KOPT-K1 (cell line): Measurements from ENCODE around the gene COPS4.
"Not testable (repeated sequence)": the region's sequence is repeated elsewhere in the genome, so short reads cannot be mapped to it uniquely, and the experiment has no call there.

ENCODE experiments used
- H3K27ac ChIP-seq: fragments of 200-600 bp; sonication (generic); 2 replicates; pipeline ENCODE4 v1.5.1; 2016; ENCODE audit warnings: antibody characterized with exemption, mild to moderate bottlenecking, low read depth, low read length; ENCODE audit not compliant: poor library complexity, severe bottlenecking
- H3K36me3 ChIP-seq: fragments of 200-600 bp; sonication (generic); 2 replicates; pipeline ENCODE4 v1.5.1; 2017; ENCODE audit warnings: antibody characterized with exemption, mild to moderate bottlenecking, low read length, moderate library complexity; ENCODE audit not compliant: insufficient read depth
- H3K9me3 ChIP-seq: fragments of 200-600 bp; sonication (generic); 2 replicates; pipeline ENCODE4 v1.5.1; 2017; ENCODE audit warnings: antibody characterized with exemption, low read length, mild to moderate bottlenecking; ENCODE audit not compliant: insufficient read depth, poor library complexity, severe bottlenecking

Gene COPS4

DNA sequence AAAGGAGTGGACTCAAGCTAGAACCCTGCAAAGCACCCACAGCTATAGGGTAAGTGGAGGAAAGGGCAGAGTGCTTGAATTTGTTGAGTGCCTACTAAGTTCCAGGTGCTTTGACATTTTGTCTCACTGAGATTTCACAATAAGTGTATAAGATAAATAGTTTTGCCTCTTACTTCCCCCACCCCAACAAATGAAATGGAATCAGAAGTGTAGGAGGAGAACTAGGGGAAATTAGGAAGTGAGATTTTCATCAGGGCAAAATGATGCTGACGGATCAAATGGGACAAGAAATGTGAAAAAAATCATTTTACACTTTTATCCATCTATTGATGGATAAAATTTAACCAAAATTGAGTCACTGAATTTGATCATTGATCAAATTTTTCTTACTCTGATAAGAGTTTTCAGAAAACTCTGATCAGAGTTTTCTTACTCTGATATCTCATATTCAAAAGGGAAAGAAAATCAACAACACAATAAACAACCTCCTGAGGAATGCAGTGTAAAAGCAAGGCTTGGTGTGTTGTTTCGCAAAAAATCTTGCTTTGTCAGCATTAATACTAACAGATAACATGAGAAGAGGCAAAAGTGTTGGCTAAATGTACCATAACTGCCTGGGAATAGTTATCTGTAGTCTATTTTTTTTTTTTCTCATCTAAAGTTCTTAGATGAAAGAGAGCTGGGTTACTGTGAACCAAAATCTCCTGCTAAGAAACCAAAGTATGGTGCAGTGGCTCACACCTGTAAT lies 54.6 kb downstream of the COPS4 start:
- no peaks in the 10 kb centered on the region for H3K9me3 ChIP-seq
- H3K27ac ChIP-seq = no peak overlapping the region
- H3K36me3 ChIP-seq = peaks cover 29% of the 10 kb centered on the region

DNA sequence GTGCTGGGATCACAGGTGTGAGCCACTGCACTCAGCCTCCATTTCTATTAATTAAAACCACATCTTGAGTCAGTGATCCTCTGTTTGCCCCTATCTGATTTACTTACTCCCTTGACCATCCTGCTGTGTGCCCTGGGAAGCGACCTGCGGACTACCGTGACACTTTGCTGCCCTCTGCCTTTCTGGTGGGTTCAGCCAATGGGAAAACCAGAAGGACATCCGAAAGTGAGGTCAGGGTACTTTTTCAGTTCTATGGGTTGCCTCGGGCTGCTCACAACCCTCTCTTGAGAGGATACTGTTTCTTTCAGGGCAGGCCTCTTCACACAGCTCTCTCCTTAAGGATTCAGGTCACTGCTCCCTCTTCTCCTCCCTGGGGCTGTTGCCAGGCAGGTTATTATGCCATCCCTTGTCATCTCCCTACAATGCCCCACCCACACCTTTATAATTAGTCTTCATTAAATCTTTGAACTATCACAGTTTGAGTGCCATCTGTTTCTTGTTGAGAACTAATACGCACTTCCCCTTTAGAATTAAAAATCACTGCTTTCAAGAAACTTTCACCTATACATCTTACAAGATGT lies 58.2 kb downstream of the COPS4 start:
- Histone ChIP-seq H3K36me3 (peaks cover 49% of the 10 kb centered on the region), H3K27ac (no peak overlapping the region), H3K9me3 (no peaks in the 10 kb centered on the region)

DNA sequence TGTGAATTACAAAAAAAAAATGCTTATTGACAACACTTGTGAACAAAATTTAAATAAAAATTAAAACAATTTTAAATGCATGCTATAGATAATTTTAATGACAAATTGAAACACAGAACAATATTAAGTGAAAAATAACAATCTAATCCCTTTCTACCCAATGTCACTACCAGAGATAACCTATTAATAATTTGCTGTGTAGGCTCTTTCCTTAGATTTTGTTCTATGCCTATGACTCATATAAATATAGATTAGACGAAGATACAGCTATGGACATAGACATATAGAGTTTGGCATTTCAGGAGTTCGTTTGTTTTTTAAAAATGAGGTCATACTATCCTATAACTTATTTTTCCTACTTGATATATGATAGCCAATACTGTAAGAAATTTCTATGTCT lies 61.4 kb downstream of the COPS4 start:
- H3K27ac ChIP-seq = no peak overlapping the region
- peaks cover 55% of the 10 kb centered on the region for H3K36me3 ChIP-seq
- H3K9me3 ChIP-seq = no peaks in the 10 kb centered on the region

DNA sequence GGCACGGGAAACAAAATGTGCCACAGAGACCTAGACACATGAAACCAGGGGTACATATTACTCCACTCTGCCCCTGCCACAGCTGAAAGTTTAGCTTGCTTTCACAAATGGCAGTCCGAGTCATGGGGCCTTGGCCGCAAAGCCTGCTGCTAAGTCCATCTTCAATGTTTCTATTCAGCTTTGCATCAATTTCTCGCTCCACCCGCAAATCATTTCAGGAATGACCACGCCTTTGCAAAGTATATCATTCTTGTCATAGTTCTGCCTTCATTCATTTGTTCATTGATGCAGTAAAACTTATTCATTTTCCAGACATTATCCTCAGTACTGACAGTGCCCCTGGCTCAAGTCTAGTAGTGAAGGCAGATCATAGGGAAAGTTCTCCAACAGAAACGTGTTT lies 70.0 kb downstream of the COPS4 start:
- Histone ChIP-seq H3K36me3 (peaks cover 16% of the 10 kb centered on the region), H3K27ac (no peak overlapping the region), H3K9me3 (no peaks in the 10 kb centered on the region)

DNA sequence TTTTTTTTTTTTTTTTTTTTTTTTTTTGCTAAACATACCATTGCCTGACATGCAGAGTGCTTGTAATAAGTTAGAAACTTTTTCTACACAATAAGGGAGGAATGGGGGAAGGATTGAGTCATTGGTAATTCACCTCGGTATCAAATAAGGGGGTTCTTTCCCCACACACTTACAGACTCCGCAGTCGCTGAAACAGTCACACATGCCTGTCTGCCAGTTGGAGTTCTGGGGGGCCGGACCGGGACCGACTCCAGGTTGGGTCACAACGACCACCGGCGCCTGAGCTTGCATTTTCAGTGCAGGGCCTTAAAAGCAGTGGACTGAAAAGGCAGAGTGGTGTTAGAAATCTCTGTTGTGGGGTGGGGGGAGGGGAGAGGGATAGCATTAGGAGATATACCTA lies 72.6 kb downstream of the COPS4 start:
- peaks cover 16% of the 10 kb centered on the region for H3K36me3 ChIP-seq
- H3K9me3 ChIP-seq = no peaks in the 10 kb centered on the region
- H3K27ac ChIP-seq = no peak overlapping the region

DNA sequence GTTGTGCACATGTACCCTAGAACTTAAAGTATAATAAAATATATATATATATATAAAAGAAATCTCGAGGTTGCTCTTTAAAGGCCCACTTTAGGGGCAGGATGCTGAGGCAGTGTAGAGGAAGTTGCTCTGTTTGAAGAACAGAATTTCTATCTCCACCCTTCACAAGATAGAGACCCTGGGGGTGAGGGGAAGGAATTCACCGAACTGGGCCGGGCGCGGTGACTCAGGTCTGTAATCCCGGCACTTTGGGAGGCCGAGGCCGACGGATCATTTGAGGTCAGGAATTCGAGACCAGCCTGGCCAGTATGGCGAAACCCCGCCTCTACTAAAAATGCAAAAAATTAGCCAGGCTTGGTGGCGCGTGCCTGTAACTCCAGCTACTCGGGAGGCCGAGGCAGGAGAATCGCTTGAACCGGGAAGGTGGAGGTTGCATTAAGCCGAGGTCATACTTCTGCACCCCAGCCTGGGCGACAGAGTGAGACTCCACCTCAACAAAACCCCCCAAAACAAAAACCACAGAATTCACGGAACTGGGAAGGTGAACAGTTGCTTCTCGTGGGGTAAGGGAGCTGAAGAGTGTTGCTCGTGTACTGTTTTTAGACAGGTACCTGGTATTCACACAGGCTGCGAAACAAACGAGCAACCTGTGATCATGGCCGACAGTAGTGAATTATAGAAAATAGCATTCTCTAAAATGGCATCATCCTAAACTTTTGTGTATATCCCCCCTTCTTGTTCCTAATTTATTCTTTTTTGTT lies 73.3 kb downstream of the COPS4 start:
- H3K36me3 ChIP-seq = peaks cover 16% of the 10 kb centered on the region
- H3K9me3 ChIP-seq = no peaks in the 10 kb centered on the region
- H3K27ac ChIP-seq = no peak overlapping the region

DNA sequence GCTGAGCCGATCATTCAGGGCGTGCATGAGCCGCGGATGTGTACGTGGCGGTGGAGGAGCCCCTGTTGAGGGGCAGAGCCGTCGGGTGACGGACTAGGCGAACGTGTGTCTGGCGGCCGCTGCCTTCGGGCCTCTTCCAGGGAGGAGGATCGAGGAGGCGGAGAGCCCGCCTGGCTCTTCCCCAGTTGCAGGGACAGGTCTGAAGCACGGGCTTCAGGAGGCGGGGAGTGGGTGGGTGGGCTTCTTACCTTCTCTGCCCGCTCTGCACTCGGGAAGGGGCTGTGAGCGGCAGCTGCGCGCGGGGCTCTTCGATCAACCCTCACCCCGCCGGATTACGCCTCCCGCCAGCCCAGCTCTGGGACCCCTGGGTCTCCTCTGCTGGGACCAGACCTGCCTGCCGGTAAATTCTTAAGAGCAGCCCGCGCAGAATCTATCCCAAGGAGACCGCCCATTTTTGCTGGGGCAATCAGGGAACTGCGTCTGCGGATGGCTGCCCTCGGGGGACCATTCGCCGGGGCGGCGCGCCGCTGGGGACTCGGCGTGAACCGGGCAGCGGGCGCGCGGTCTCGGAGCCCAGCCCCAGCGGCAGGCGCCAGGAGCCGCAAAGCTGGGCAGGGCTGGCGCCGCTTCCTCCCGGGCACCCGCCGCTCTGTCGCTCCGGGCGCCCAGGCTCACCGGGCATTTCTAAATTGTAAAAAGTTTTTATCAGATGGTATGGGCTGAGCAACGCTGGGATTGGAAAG lies 74.7 kb downstream of the COPS4 start:
- H3K9me3 ChIP-seq = no peaks in the 10 kb centered on the region
- peak overlapping the region; percentile 78 for H3K27ac ChIP-seq
- H3K36me3 ChIP-seq = peaks cover 11% of the 10 kb centered on the region

DNA sequence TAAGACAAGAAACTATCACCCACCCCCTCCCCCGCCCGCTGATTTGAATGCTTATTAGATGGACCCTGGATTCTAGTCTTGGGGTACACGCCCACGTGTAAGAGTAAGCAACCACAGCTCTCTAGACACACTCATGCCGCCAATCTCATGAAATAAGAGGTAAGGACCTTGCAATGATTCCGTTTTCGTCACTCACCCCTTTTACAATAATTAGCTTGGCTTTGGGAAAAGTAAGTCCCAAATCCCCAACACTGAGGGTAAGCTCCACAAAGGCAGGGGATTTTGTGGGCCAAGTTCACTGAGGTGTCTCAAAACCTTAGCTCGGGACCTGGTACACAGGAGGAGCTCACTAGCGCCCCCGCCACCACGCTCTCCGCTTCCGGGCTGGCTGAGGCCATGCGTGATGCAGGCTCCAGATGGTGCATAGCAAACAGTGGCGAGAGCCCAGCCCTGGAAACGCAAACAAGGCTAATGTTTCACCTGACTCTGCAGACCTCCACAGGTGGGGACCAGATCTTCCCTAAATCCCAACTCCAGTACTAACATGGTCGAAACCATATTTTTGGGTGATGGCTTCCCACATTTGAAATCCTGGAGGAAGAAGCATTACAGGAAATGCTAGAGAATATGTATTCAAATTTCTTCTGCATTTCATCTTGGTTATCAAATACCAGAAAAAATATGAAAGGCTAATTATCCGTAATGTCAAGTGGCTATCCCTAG lies 75.4 kb downstream of the COPS4 start:
- H3K9me3 ChIP-seq = no peaks in the 10 kb centered on the region
- peak overlapping the region; percentile 78 for H3K27ac ChIP-seq
- H3K36me3 ChIP-seq = peaks cover 5% of the 10 kb centered on the region; the same call in 1 of the 2 replicates

DNA sequence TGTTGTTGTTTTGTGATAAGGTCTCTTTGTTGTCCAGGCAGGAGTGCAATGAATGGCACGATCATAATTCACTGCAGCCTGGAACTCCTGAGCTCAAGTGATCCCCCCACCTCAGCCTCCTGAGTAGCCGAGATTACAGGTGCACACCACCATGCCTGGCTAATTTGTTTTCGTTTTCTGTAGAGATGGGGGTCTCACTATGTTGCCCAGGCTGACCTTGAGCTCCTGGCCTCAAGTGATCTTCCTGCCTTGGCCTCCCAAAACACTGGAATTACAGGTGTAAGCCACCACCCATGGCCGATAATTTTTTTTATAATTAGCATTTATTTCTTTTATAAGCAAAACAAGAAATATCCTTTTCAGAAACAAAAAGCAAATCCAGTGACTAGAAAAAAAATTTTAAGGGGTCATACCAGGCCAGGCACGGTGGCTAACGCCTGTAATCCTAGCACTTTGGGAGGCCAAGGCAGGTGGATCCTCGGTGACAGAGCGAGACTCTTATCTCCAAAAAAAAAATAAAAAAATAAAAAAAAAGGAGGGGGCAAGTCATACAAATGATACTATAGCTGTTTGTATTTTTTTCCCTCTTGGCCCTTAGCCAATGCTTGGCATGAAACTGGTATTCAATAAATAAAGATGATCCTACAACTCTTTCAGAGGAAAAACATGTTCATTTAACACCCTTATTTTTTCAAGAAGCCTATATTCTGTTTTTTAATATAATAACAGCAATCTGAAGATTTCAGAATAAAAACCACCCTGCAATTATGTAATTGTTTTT lies 76.2 kb downstream of the COPS4 start:
- peak overlapping the region; percentile 78 for H3K27ac ChIP-seq

DNA sequence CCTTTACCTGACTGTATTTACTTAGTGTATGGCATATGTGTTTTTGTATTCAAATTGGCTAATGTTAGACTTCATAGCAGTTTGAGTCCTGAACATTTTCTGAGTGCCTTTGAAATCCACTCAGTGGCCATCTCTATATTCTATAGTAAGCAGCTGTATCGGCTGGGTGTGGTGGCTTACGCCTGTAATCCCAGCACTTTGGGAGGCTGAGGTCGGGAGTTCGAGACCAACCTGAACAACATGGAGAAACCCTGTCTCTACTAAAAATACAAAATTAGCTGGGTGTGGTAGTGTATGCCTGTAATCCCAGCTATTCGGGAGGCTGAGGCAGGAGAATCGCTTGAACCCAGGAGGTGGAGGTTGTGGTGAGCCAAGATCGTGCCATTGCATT lies 76.8 kb downstream of the COPS4 start:
- H3K36me3 ChIP-seq, H3K9me3 ChIP-seq: not testable (repeated sequence)
- peak overlapping the region; percentile 78 for H3K27ac ChIP-seq

More for the DNA sequence above, 76.2 kb downstream of the COPS4 start:
- H3K36me3 ChIP-seq = peaks cover 3% of the 10 kb centered on the region; the same call in 1 of the 2 replicates
- no peaks in the 10 kb centered on the region for H3K9me3 ChIP-seq

DNA sequence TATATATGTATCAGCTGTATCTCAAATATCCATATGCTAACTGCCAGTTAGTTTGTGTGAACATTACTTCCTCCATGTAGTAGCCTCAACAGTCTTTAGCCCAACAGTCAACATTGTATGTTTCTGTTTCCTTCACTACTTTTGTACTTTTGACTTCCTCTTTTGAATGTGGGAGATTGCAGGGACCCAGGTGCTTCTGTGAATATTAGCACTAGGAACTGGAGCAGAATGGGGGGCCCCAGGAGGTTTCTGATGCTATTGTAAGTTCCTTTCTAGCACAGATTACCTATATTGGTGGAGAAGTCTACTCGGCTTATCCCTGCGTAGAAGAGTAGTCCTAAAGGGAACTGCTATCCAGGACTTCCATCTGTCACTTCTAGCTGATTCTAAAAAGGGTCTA lies 77.2 kb downstream of the COPS4 start:
- peak overlapping the region; percentile 78 for H3K27ac ChIP-seq
- no peaks in the 10 kb centered on the region for H3K36me3 ChIP-seq
- H3K9me3 ChIP-seq = no peaks in the 10 kb centered on the region

DNA sequence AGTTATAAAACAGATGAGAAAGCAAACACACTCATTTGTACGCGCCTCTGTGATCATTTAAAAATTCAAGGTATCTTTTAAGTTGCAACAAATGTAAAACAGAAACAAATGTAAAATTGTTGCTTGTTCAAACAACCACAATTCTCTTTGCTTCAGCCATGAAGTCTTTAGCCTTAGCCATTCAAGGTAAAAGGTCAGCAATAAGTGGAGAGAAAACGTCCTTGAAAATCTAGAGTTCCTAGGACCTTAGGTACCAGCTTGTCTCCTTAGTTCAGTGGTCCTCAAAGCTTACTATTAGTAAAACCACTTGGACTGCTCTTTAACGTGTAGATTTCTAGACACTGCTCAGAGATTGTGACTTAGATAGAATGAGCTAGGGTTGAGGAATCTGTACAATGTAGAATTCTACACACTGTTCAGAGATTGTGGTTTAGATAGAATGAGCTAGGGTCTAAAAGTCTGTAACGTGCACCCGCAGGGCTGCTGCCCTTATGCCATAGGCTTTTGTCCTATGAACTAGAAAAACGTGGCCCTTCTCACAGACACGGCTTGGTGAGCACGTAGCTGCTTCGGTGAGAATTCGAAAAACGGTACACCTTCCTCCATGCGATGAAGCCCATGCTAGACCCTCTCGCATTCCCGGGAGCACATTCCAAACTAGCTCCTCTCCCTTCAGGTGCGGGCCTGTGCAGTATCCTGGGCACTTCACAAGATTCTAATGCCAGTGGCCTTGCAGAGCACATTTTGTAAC lies 77.9 kb downstream of the COPS4 start:
- peak overlapping the region; percentile 78 for H3K27ac ChIP-seq
- H3K9me3 ChIP-seq = no peaks in the 10 kb centered on the region
- no peaks in the 10 kb centered on the region for H3K36me3 ChIP-seq

DNA sequence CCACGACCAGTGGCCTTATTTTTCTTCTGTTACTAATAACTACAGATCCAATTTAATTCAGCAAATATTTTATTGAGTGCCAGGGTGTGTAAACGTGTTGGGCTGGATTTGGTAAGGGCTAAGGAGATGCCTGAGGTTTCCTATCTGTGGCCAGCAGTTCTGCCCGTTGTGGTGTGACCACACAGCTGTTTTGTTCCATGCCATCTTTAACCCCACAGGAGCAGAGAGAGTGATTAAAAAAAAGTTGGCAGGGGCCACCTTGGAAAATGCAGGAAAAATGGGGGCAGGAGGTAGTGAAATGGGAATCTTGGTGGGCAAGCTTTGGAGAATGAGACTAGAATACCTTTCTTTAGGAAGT lies 78.4 kb downstream of the COPS4 start:
- H3K9me3 ChIP-seq = no peaks in the 10 kb centered on the region
- H3K36me3 ChIP-seq = no peaks in the 10 kb centered on the region
- H3K27ac ChIP-seq = peak overlapping the region; percentile 78
